ENCODE measurements around the gene DSCAM.

DNA sequence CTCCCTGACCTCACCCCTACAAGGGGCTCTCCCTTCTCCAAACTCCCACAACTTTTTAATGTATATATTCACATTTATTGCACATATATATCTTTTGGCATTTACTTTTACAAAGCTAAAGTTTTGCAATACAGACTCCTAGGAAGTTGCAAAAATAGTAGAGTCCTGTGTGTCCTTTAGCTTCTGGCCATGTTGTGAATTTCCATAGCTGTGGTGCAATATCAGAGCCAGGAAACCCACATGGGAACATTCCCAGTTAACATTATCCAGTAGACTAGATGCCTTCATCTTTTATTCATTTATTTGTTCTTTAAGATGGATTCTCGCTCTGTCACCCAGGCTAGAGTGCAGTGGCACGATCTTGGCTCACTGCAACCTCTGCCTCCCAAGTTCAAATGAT lies 636.7 kb downstream of the DSCAM start:
- TF ChIP-seq, protein P1, sequence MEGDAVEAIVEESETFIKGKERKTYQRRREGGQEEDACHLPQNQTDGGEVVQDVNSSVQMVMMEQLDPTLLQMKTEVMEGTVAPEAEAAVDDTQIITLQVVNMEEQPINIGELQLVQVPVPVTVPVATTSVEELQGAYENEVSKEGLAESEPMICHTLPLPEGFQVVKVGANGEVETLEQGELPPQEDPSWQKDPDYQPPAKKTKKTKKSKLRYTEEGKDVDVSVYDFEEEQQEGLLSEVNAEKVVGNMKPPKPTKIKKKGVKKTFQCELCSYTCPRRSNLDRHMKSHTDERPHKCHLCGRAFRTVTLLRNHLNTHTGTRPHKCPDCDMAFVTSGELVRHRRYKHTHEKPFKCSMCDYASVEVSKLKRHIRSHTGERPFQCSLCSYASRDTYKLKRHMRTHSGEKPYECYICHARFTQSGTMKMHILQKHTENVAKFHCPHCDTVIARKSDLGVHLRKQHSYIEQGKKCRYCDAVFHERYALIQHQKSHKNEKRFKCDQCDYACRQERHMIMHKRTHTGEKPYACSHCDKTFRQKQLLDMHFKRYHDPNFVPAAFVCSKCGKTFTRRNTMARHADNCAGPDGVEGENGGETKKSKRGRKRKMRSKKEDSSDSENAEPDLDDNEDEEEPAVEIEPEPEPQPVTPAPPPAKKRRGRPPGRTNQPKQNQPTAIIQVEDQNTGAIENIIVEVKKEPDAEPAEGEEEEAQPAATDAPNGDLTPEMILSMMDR (IDR thresholded peaks at IDR 0.05) = no peak
- TF ChIP-seq EP300 (IDR thresholded peaks at IDR 0.05) = no peak
- TF ChIP-seq POLR2A (IDR thresholded peaks at IDR 0.05) = no peak
